BLaER1 (cell line): ENCODE data around the gene ZNF414.

Source experiments
- H3K27ac ChIP-seq: shearing (Covaris generic); formaldehyde crosslinking; 2 replicates; pipeline ENCODE4 v1.8.1; 2022
- H3K27me3 ChIP-seq: shearing (Covaris generic); formaldehyde crosslinking; 2 replicates; pipeline ENCODE4 v1.8.1; 2022
- H3K36me3 ChIP-seq: shearing (Covaris generic); formaldehyde crosslinking; 2 replicates; pipeline ENCODE4 v1.8.1; 2022
- H3K4me1 ChIP-seq: shearing (Covaris generic); formaldehyde crosslinking; 2 replicates; pipeline ENCODE4 v1.8.1; 2022
- H3K4me2 ChIP-seq: shearing (Covaris generic); formaldehyde crosslinking; 2 replicates; pipeline ENCODE4 v1.8.1; 2022
- H3K4me3 ChIP-seq: shearing (Covaris generic); formaldehyde crosslinking; 2 replicates; pipeline ENCODE4 v1.8.1; 2022
- H3K9ac ChIP-seq: shearing (Covaris generic); formaldehyde crosslinking; 2 replicates; pipeline ENCODE4 v1.8.1; 2022
- H3K9me3 ChIP-seq: shearing (Covaris generic); formaldehyde crosslinking; 2 replicates; pipeline ENCODE4 v1.8.1; 2022
- H4K20me1 ChIP-seq: shearing (Covaris generic); formaldehyde crosslinking; 2 replicates; pipeline ENCODE4 v1.8.1; 2022
- Cebpa-rat ChIP-seq: shearing (Covaris generic); IDR thresholded peaks from 2 replicates; pipeline ENCODE4 v1.8.1; 2022

Gene ZNF414

GRCh38 chr19:8469613-8470368, 44.2 kb downstream of the ZNF414 start:
- no peak for TF ChIP-seq Cebpa-rat
- Histone ChIP-seq H3K36me3 (peaks cover 99% of the 10 kb centered on the region), H3K4me1 (peaks cover 72% of the 10 kb centered on the region), H3K9ac (no peak overlapping the region), H3K9me3 (no peaks in the 10 kb centered on the region), H3K4me3 (no peak overlapping the region), H3K27ac (no peak overlapping the region), H3K27me3 (no peaks in the 10 kb centered on the region), H4K20me1 (peaks cover 100% of the 10 kb centered on the region), H3K4me2 (peak overlapping the region; percentile 41)

GRCh38 chr19:8468761-8469373, 45.1 kb downstream of the ZNF414 start:
- Histone ChIP-seq H4K20me1 (peaks cover 100% of the 10 kb centered on the region), H3K4me3 (no peak overlapping the region), H3K4me2 (peak overlapping the region; percentile 17), H3K9ac (no peak overlapping the region), H3K4me1 (peaks cover 63% of the 10 kb centered on the region), H3K27me3 (no peaks in the 10 kb centered on the region), H3K36me3 (peaks cover 99% of the 10 kb centered on the region), H3K9me3 (no peaks in the 10 kb centered on the region), H3K27ac (no peak overlapping the region)
- TF ChIP-seq Cebpa-rat, result no peak

GRCh38 chr19:8468124-8468523, 45.8 kb downstream of the ZNF414 start:
- H3K4me1 ChIP-seq, result peaks cover 56% of the 10 kb centered on the region

GRCh38 chr19:8466018-8466417, 47.9 kb downstream of the ZNF414 start:
- Histone ChIP-seq H3K4me3 (no peak overlapping the region), H3K4me1 (peaks cover 39% of the 10 kb centered on the region), H3K9ac (no peak overlapping the region), H3K27me3 (no peaks in the 10 kb centered on the region), H3K9me3 (no peaks in the 10 kb centered on the region), H3K36me3 (peaks cover 100% of the 10 kb centered on the region), H3K4me2 (no peak overlapping the region), H3K27ac (no peak overlapping the region), H4K20me1 (peaks cover 100% of the 10 kb centered on the region)
- no peak for TF ChIP-seq Cebpa-rat

More at GRCh38 chr19:8468124-8468523, 45.8 kb downstream of the ZNF414 start:
- Histone ChIP-seq H4K20me1 (peaks cover 100% of the 10 kb centered on the region), H3K9ac (no peak overlapping the region), H3K9me3 (no peaks in the 10 kb centered on the region), H3K36me3 (peaks cover 100% of the 10 kb centered on the region), H3K27me3 (no peaks in the 10 kb centered on the region), H3K27ac (no peak overlapping the region), H3K4me3 (no peak overlapping the region), H3K4me2 (peak overlapping the region; percentile 17)
- no peak for TF ChIP-seq Cebpa-rat

GRCh38 chr19:8463365-8463764, 50.6 kb downstream of the ZNF414 start:
- H3K4me3 ChIP-seq, result no peak overlapping the region
- peaks cover 100% of the 10 kb centered on the region for H4K20me1 ChIP-seq
- H3K27me3 ChIP-seq, result no peaks in the 10 kb centered on the region
- no peak for TF ChIP-seq Cebpa-rat
- H3K9me3 ChIP-seq, result no peaks in the 10 kb centered on the region
- H3K9ac ChIP-seq, result no peak overlapping the region
- H3K4me1 ChIP-seq, result peaks cover 39% of the 10 kb centered on the region
- H3K27ac ChIP-seq, result no peak overlapping the region
- peaks cover 100% of the 10 kb centered on the region for H3K36me3 ChIP-seq
- H3K4me2 ChIP-seq, result no peak overlapping the region

- Histone ChIP-seq H3K27ac (no peak overlapping the region), H3K4me2 (no peak overlapping the region), H3K27me3 (no peaks in the 10 kb centered on the region), H3K9ac (no peak overlapping the region), H3K36me3 (peaks cover 100% of the 10 kb centered on the region), H3K9me3 (no peaks in the 10 kb centered on the region), H3K4me1 (peaks cover 38% of the 10 kb centered on the region), H3K4me3 (no peak overlapping the region), H4K20me1 (peaks cover 100% of the 10 kb centered on the region)
- no peak for TF ChIP-seq Cebpa-rat
These were observed 51.4 kb downstream of the ZNF414 start for GRCh38 chr19:8462571-8462970.

- Histone ChIP-seq H3K9ac (no peak overlapping the region), H3K27ac (no peak overlapping the region), H3K4me2 (no peak overlapping the region), H4K20me1 (peaks cover 100% of the 10 kb centered on the region), H3K27me3 (no peaks in the 10 kb centered on the region), H3K36me3 (peaks cover 98% of the 10 kb centered on the region), H3K4me3 (no peak overlapping the region), H3K4me1 (peaks cover 43% of the 10 kb centered on the region), H3K9me3 (no peaks in the 10 kb centered on the region)
- TF ChIP-seq Cebpa-rat, result no peak
These were observed 52.1 kb downstream of the ZNF414 start for GRCh38 chr19:8461891-8462290.

- Histone ChIP-seq H3K27me3 (no peaks in the 10 kb centered on the region), H4K20me1 (peaks cover 100% of the 10 kb centered on the region), H3K4me2 (no peak overlapping the region), H3K4me3 (no peak overlapping the region), H3K9ac (no peak overlapping the region), H3K4me1 (peaks cover 48% of the 10 kb centered on the region), H3K9me3 (no peaks in the 10 kb centered on the region), H3K36me3 (peaks cover 98% of the 10 kb centered on the region), H3K27ac (no peak overlapping the region)
- no peak for TF ChIP-seq Cebpa-rat
These were observed 52.6 kb downstream of the ZNF414 start for GRCh38 chr19:8461376-8461775.

GRCh38 chr19:8460516-8461298, 53.3 kb downstream of the ZNF414 start:
- Histone ChIP-seq H4K20me1 (peaks cover 100% of the 10 kb centered on the region), H3K4me1 (peaks cover 51% of the 10 kb centered on the region)

More at GRCh38 chr19:8460516-8461298, 53.3 kb downstream of the ZNF414 start:
- TF ChIP-seq Cebpa-rat, result no peak
- Histone ChIP-seq H3K9me3 (no peaks in the 10 kb centered on the region), H3K27me3 (no peaks in the 10 kb centered on the region), H3K27ac (no peak overlapping the region), H3K4me3 (no peak overlapping the region), H3K4me2 (peak overlapping the region; percentile 40), H3K9ac (no peak overlapping the region), H3K36me3 (peaks cover 98% of the 10 kb centered on the region)
